Uterus (tissue), 4 donors: ENCODE data around the gene RAD51B. TPM values are rescaled to one million over a fixed set of nuclear protein-coding genes. Genes with fewer than 3 reads are reported as not detected.
A peak's percentile ranks its signal among the peaks of the same experiment; 100 is the strongest.

ENCODE experiments used
- DNase-seq, 2 donors: peaks; one replicate each; pipeline ENCODE4 v3.0.0-alpha.2; 2019 to 2020
- H3K27ac ChIP-seq, 2 donors: fragments of 200-600 bp; sonication (generic); 1 replicate in 1 of 2; 2 replicates in 1 of 2; pipeline ENCODE4 v1.5.1; 2016 to 2018
- H3K27me3 ChIP-seq, 2 donors: fragments of 200-600 bp; sonication (generic); one replicate each; pipeline ENCODE4 v1.5.1; 2018 to 2019; ENCODE audit warnings: control low read depth in 1 of 2
- H3K36me3 ChIP-seq, 2 donors: fragments of 200-600 bp; sonication (generic); one replicate each; pipeline ENCODE4 v1.5.1; 2019; ENCODE audit warnings: control low read depth in 1 of 2
- H3K4me1 ChIP-seq, 2 donors: fragments of 200-600 bp; sonication (generic); one replicate each; pipeline ENCODE4 v1.5.1; 2018 to 2019; ENCODE audit warnings: control low read depth in 1 of 2
- H3K4me3 ChIP-seq, 2 donors: fragments of 200-600 bp; sonication (generic); 1 replicate in 1 of 2; 2 replicates in 1 of 2; pipeline ENCODE4 v1.5.1; 2018 to 2019; ENCODE audit warnings: mild to moderate bottlenecking in 1 of 2
- H3K9me3 ChIP-seq, 2 donors: fragments of 200-600 bp; sonication (generic); one replicate each; pipeline ENCODE4 v1.5.1; 2019; ENCODE audit warnings: control low read depth in 1 of 2
- POLR2A ChIP-seq, 2 donors: fragments of 450-650 bp; IDR thresholded peaks; one replicate each; pipeline ENCODE4 v1.6.1; 2016; ENCODE audit warnings: antibody characterized with exemption in 2 of 2, mild to moderate bottlenecking in 1 of 2, moderate library complexity in 1 of 2
- intact Hi-C: fragments of 100-400 bp; cut with DNase I; formaldehyde crosslinking; loops from one replicate; pipeline ENCODE4 v1.15.1; 2023; ENCODE audit warnings: low total_unique reads
- total RNA-seq, 4 donors: library from RNA; depleted of rRNA in 3 of 4; stranded (reverse); fragments of >200 nt in 3 of 4; gene quantifications; one replicate each; pipeline versions ENCODE4 v1.1.0 to v1.2.4, GENCODE V29; 2014 to 2023
- TF ChIP-seq, protein P1 (sequence below), 4 experiments: fragments of 200-600 bp in 2 of 4; fragments of 450-650 bp in 2 of 4; sonication (generic) in 2 of 4; IDR thresholded peaks; one replicate each; pipeline ENCODE4 v1.5.1; 2016 to 2019; ENCODE audit warnings: antibody characterized with exemption in 4 of 4, mild to moderate bottlenecking in 2 of 4, moderate library complexity in 1 of 4
- donor health status: DM: yes; HTN: yes; CAD: no.

RAD51B gene
- total RNA-seq, 4 donors from 2014 or later, result 29.5 to 100.0 (median 70.3) TPM

DNA sequence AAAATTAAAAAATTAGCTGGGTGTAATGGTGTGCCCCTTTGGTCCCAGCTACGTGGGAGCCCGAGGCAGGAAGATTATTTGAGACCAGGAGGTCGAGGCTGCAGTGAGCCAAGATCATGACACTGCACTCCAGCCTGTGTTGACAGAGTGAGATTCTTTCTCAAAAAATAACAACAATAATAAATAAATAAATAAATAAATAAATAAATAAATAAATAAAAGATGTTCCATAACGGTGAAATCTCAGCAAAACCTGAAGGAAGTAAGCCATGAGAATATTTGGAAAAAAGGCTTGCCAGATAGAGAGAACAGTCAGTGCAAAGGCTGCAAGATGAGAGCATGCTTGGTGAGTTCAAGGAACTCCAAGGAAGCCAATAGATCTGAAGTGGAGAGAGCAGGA is 176.7 kb downstream of the RAD51B start:
- DNase-seq, result no peak
- no peaks in the 10 kb centered on the region for H3K36me3 ChIP-seq
- H3K27ac ChIP-seq, result no peak overlapping the region
- H3K4me3 ChIP-seq, result no peak overlapping the region
- intact Hi-C loops, result no loop called here
- no peaks in the 10 kb centered on the region for H3K9me3 ChIP-seq
- TF ChIP-seq, protein P1, sequence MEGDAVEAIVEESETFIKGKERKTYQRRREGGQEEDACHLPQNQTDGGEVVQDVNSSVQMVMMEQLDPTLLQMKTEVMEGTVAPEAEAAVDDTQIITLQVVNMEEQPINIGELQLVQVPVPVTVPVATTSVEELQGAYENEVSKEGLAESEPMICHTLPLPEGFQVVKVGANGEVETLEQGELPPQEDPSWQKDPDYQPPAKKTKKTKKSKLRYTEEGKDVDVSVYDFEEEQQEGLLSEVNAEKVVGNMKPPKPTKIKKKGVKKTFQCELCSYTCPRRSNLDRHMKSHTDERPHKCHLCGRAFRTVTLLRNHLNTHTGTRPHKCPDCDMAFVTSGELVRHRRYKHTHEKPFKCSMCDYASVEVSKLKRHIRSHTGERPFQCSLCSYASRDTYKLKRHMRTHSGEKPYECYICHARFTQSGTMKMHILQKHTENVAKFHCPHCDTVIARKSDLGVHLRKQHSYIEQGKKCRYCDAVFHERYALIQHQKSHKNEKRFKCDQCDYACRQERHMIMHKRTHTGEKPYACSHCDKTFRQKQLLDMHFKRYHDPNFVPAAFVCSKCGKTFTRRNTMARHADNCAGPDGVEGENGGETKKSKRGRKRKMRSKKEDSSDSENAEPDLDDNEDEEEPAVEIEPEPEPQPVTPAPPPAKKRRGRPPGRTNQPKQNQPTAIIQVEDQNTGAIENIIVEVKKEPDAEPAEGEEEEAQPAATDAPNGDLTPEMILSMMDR (IDR thresholded peaks at IDR 0.05), result no peak
- no peak for TF ChIP-seq POLR2A (IDR thresholded peaks at IDR 0.05)
- H3K27me3 ChIP-seq, result no peaks in the 10 kb centered on the region
- peaks cover 0 to 5% of the 10 kb centered on the region in 2 donors for H3K4me1 ChIP-seq

DNA sequence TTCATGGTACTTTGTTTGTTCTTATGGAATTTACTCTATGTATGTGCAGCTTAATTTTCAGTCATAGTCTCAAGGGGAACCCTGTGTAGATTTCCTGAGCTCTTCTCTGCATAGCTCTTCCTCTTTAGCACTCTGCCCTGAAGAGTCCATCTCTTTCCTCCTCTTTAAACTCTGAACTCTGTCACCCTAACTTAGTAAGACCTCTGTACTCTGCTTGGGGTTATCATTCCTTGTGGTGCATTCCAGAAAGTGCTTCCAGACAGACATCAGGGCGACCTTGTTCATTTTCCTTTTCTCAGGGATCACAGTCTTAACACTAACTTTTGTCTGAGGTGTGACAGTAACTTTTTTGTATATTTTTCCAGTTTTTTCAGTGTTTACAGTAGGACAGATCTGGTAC is 179.3 kb downstream of the RAD51B start:
- Histone ChIP-seq H3K36me3 (no peaks in the 10 kb centered on the region), H3K9me3 (no peaks in the 10 kb centered on the region), H3K27me3 (no peaks in the 10 kb centered on the region), H3K4me1 (peaks cover 0 to 5% of the 10 kb centered on the region in 2 donors), H3K4me3 (no peak overlapping the region), H3K27ac (peak overlapping the region; percentile 68 to 78)
- intact Hi-C loops, result no loop called here
- DNase-seq, result no peak
- TF ChIP-seq POLR2A (IDR thresholded peaks at IDR 0.05), result no peak
- TF ChIP-seq, protein P1 (IDR thresholded peaks at IDR 0.05), result no peak

DNA sequence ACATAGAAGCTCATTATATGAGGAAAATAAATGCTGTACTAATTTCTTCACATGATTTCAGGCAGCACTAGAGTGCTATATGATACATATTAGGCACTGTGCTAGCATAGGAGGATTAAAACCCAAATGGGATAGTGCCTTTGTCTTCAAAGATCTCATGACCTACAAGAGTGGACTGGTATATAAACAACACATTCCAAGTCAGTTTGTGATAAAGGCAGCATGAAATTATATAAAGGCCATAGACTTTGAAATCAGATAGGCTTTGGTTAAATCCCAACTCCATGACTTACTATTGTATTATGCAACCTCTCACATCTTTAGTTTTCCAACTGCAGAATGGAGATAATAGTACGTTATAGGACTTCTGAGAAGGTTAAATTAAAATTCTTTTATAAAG is 179.7 kb downstream of the RAD51B start:
- Histone ChIP-seq H3K27ac (peak overlapping the region; percentile 68 to 78), H3K4me1 (peaks cover 0 to 5% of the 10 kb centered on the region in 2 donors), H3K4me3 (no peak overlapping the region), H3K9me3 (no peaks in the 10 kb centered on the region), H3K36me3 (no peaks in the 10 kb centered on the region), H3K27me3 (no peaks in the 10 kb centered on the region)
- intact Hi-C loops, result no loop called here
- TF ChIP-seq, protein P1 (IDR thresholded peaks at IDR 0.05), result no peak
- no peak for TF ChIP-seq POLR2A (IDR thresholded peaks at IDR 0.05)
- no peak for DNase-seq

DNA sequence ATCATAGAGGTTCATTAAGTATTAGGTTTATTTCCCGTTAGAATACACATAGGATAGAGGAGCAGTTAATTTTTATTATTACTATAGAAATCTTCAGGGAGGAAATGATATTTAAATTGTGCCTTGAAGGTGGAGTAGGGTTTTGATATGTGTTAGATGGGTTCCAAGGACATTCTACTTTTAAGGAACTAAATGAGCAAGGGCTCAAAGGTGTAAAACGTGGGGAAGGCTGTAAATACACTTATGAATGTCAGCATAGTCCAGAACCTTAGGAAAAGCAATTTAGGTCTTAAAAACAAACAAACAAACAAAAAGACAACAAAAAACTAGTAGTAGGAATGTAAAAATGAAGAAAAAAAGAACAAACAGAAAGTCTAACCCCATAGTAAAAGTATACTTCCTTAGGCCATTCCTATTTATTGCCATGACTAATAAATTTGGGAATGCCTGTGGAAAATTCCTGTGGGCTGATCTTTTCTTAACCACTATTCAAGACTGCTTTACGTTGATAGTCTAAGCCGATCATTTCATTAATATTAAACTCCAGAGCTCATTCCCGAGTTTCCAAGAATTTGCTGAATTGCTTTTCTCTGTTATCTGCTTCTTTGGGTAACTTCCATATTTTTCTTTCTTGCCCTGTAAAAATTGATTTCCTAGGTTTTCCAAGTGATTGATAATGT is 180.3 kb downstream of the RAD51B start:
- Histone ChIP-seq H3K27ac (peak overlapping the region; percentile 68 to 78), H3K4me1 (peaks cover 0 to 5% of the 10 kb centered on the region in 2 donors), H3K9me3 (no peaks in the 10 kb centered on the region), H3K27me3 (no peaks in the 10 kb centered on the region), H3K36me3 (no peaks in the 10 kb centered on the region), H3K4me3 (peak overlapping the region in 1 of 2 donors; percentile 3)
- TF ChIP-seq, protein P1 (IDR thresholded peaks at IDR 0.05), result no peak
- TF ChIP-seq POLR2A (IDR thresholded peaks at IDR 0.05), result no peak
- intact Hi-C loops, result no loop called here
- DNase-seq, result no peak

DNA sequence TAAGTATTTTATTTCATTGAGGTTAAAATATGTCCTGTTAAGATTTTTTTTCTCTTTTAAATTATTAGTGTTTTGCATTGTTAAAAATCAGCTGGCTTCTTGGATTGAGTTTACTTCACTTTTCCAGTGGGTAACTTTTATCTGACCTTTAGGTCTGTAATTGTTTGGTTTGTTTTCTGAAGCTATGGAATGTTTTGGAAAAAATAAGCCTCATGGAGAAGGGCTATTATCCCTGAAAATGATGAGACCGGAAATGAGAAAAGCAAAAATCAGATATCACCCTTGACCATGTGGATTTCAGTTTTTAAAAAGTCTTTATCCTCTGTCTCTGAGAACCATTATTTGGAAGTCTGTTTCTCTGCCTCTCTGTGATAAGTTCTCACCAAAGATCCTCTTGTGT is 180.9 kb downstream of the RAD51B start:
- intact Hi-C loops, result no loop called here
- Histone ChIP-seq H3K9me3 (no peaks in the 10 kb centered on the region), H3K27me3 (no peaks in the 10 kb centered on the region), H3K27ac (peak overlapping the region; percentile 68 to 78), H3K4me3 (peak overlapping the region in 1 of 2 donors; percentile 3), H3K4me1 (peaks cover 0 to 5% of the 10 kb centered on the region in 2 donors), H3K36me3 (no peaks in the 10 kb centered on the region)
- no peak for DNase-seq
- no peak for TF ChIP-seq POLR2A (IDR thresholded peaks at IDR 0.05)
- TF ChIP-seq, protein P1 (IDR thresholded peaks at IDR 0.05), result no peak
